Adipose tissue (tissue), 3 donors: Measurements from ENCODE around the gene RTN4. TPM values are rescaled to one million over a fixed set of nuclear protein-coding genes. Genes with fewer than 3 reads are reported as not detected.
A peak's percentile ranks its signal among the peaks of the same experiment; 100 is the strongest.
"Not testable (repeated sequence)": the region's sequence is repeated elsewhere in the genome, so short reads cannot be mapped to it uniquely, and the experiment has no call there.

Experiments used
- H3K27ac ChIP-seq: one replicate; pipeline ENCODE4 v1.5.1; 2013; ENCODE audit warnings: low read depth, low read length
- WGBS, 3 donors: extraction: QIAGEN DNeasy Blood & Tissue Kit; methylation state at CpG; one replicate each; pipeline ENCODE4 v1.1.7; 2013; 5-methylcytosine and 5-hydroxymethylcytosine counted together
- polyA plus RNA-seq, 3 donors: library from polyadenylated mRNA; stranded (reverse); fragments of 200-250 nt; gene quantifications; one replicate each; pipeline ENCODE4 v1.2.3, GENCODE V29; 2013
- donor health status: healthy with polysubstance abuse.
- donor health status: Bipolar disorder and iron deficiency.
- donor health status: healthy.

Gene RTN4
- polyA plus RNA-seq, 3 donors: 103 to 576 (median 221) TPM

DNA sequence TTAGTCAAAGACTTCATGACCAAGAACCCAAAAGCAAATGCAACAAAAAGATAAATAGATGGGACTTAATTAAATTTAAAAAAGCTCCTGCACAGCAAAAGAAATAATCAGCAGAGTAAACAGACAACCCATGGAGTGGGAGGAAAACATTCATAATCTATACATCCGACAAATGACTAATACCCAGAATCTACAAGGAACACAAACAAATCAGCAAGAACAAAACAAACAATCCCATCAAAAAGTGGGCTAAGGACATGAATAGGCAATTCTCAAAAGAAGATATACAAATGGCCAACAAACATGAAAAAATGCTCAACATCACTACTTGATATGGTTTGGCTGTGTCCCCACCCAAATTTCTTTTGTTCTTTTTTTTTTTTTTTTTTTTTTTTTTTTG lies 25.8 kb upstream of the RTN4 start:
- H3K27ac ChIP-seq: not testable (repeated sequence)
- WGBS, 3 donors: 74 to 95% (median 89%) methylated on average over 1 of the region's 1 CpG

DNA sequence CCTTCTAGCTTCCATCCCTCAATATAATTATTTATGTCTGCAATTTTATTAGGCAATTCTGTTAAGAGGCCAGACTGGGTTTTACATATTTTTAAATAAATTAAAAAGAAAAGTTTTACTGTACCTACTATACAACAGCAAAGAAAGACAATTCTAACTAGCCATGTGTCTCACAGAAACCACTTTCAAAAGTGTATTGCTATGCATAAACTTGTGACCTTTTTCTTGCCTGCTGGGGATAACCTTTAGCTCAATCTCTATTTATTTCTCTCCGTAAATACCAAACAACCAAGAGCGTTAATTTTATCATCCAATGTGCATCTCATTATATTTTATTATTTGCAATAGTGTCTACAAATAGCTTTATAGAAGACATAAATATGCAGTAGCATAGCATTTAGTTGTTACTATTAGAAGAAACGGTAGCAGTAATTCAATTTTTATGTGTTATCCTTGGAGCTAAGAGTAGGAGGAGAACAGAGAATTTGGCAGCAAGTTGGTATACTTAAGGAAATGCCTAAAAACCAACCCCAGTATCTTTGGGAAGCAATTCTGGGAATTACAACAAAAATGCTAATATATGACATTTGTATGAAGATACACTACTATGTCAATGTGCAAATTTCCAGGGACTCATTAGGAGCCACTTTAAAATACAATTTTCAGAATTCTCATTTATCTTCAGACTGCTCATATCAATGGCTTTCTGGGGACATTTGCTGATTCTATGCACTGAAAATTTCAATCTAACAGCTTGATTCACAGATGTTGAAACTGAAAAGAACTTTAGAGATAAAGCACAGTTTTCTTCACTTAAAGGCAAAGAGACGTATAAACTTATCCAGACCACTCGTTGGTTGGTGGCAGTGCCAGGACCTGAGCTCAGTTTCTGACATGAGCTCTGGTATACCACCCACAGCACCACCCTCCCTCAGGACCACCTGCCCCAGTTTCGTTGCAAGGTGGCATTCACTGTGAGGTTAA lies 23.0 kb upstream of the RTN4 start:
- H3K27ac ChIP-seq: no peak overlapping the region
- WGBS, 3 donors: 81 to 86% (median 82%) methylated on average over 6 of the region's 6 CpGs

DNA sequence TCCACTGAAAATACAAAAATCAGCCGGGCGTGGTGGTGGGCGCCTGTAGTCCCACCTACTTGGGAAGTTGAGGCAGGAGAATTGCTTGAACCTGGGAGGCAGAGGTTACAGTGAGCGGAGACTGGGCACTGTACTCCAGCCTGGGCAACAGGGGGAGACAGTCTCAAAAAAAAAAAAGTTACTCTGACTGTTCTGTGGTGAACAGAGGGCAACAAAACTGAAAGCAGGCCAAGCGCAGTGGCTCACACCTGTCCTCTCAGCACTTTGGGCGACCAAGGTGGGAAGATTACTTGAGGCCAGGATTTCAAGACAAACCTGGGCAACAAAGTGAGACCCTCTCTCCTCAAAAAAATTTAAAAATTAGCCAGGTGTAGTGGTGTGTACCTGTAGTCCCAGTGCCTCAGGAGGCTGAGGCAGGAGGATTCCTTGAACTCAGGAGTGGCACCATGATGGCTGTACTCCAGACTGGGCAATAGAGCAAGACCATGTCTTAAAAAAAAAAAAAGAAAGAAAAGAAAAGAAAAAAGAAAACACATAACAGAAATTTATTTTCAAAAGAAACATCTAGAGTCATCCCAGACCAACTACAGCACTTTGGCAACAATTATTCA lies 13.6 kb upstream of the RTN4 start:
- H3K27ac ChIP-seq: no peak overlapping the region
- WGBS, 3 donors: 87 to 98% (median 93%) methylated on average over 6 of the region's 6 CpGs

DNA sequence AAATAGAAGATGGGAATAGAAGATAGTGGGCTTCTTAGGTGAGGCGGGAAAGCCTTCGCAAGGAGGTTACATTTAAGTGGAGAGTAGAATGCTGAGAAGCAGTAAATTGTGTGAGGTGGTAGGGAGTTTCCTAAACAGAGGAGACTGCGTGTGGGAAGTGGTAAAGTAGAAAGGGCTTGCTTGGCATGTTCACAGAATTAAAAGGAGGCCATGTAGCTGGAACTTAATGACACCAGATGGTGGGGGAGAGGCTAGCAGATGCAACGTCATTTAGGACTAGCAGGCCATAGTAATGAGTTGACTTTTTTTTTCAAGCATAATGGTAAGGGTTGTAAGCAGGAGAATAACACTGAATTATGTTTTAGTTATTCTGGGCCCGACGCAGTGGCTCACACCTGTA lies 13.0 kb upstream of the RTN4 start:
- WGBS, 3 donors: 90 to 91% (median 90%) methylated on average over 6 of the region's 6 CpGs
- H3K27ac ChIP-seq: no peak overlapping the region

DNA sequence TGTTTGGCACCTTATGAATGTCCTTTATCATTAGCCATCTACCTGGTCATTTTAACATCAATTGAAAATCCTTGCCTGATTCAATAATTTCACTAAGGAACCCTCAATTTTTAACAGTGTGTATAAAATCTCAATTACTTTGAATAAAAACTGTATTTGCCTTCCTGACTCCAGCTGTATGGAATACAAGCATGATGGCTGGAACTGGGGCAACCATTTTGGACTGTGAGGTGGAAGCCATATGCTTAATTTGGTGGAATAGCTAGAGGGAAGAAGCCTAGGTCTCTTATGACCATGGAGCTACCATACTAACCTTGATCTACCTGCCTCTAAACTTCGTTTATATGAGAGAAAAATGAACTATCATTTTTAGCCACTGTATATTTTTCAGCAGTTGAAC lies 12.5 kb upstream of the RTN4 start:
- no peak overlapping the region for H3K27ac ChIP-seq
- WGBS, 3 donors: 72 to 87% (median 77%) methylated on average over 1 of the region's 1 CpG

DNA sequence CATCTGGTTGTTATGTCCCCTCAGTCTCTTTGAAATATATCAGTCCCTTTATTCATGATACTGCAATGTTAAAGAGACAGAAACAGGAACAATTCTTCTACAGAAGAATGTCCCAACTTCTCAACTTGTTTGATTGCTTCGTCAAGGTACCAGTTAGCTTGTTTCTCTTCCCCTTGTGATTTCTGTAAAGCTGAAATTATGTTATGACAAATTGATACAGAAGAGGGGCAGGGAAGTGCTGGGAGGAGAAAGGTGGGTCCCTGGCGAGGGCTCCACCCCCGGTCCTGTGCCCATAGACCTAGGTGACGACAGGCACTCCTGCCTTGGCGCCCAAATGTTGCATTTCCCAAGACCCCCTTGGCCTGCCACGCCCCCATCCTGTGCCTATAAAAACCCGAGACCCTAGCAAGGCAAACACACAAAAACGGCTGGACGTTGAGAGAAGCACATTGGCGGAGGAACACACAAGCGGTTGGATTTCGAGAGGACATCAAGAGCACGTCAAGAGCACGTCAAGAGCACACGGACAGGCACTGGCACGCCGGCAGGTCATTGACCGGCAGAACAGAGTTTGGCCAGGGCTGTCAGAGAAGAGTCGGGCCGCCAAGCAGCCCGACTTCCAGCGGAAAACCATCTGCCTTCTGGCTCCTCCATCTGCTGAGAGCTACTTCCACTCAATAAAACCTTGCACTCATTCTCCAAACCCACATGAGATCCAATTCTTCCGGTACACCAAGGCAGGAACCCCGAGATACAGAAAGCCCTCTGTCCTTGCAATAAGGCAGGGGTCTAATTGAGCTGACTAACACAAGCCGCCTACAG lies 11.5 kb upstream of the RTN4 start:
- no peak overlapping the region for H3K27ac ChIP-seq
- WGBS, 3 donors: 93 to 94% (median 94%) methylated on average over 25 of the region's 25 CpGs

DNA sequence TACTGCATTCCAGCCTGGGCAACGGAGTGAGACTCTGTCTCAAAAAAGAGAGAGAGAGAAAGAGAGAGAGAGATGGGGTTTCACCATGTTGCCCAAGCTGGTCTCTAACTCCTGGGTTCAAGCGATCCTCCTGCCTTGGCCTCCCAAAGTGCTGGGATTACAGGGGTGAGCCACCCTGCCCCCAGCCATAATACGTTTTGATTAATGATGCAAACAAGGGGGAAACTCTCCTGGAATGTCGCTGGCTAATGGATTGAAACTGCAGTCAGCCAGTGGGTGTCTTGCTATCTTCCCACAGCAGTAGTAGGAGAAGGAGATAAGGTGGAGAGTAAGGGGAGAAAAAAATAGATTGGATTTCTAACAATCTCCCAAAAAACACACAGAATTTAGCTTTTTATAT lies 9.5 kb upstream of the RTN4 start:
- WGBS, 3 donors: 74 to 92% (median 81%) methylated on average over 4 of the region's 4 CpGs
- H3K27ac ChIP-seq: no peak overlapping the region

DNA sequence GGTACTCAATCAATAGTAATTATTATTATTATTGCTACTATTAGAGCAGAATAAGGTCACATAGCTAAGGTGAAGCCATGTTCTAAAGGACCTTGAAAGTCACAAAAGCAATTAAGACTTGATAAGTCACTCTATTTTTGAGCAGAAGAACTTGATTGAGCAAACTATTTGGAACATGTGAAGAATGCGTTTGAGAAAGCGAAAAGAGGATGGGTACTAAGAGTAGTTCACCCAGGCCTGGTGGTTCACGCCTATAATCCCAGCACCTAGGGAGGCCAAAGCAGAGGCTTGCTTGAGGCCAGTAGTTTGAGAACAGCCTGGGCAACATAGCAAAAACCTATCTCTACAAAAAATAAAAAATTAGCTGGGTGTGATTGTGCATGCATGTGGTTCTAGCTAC lies 7.2 kb upstream of the RTN4 start:
- 95 to 96% (median 95%) methylated on average over 3 of the region's 3 CpGs for WGBS, 3 donors
- H3K27ac ChIP-seq: no peak overlapping the region

DNA sequence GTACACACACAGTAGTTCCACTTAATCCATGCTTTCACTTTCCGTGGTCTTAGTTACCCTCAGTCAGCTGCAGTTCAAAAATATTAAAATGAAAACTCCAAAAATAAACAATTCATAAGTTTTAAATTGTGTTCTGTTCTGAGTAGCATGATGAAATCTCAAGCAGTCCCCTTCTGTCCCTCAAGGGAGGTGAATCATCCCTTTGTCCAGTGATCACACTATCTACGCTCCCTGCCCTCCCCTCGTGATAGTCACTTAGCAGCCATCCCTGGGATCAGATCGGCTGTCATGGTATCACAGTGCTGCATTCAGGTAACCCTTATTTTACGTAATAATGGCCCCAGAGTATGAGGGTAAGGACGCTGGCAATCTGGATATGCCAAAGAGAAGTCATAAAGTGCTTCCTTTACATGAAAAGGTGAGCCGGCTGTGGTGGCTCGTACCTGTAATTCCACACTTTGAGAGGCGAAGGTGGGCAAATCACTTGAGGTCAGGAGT lies 5.8 kb upstream of the RTN4 start:
- H3K27ac ChIP-seq: no peak overlapping the region
- WGBS, 3 donors: 75 to 87% (median 80%) methylated on average over 9 of the region's 9 CpGs

DNA sequence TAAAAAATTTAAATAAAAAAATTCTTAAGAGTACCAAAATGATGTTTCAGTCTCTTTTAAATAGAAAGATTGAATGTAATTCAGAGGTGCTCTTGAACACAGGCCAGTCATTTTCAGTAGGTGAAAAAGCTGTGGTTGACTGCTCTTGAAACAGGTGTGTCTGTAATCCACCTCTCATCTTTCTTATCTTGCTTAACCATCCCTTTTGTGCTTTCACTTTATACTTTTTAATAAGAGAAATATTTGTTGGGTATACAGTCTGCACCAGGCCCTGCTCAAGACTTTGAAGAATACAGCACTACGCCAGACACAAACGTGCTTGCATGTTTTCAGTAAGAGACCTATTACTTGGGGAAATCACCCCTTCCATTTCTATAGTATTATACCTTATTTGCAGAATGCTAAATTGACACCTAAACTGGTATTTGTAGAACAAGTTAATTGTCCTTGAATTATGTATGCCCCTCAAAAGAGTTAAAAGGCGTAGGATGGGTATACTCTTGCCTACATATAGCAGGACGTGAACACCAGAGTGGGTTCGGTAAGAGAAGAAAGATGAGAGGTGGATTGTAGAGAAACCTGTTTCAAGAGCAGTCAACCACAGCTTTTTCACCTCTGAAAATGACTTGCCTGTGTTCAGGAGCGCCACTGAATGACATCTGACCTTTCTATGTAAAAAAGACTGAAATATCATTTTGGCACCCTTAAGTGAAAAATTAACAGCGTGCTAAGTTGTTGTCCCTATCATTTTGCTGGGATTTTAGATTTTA lies 4.0 kb upstream of the RTN4 start:
- 86 to 96% (median 96%) methylated on average over 7 of the region's 7 CpGs for WGBS, 3 donors
- H3K27ac ChIP-seq: no peak overlapping the region

DNA sequence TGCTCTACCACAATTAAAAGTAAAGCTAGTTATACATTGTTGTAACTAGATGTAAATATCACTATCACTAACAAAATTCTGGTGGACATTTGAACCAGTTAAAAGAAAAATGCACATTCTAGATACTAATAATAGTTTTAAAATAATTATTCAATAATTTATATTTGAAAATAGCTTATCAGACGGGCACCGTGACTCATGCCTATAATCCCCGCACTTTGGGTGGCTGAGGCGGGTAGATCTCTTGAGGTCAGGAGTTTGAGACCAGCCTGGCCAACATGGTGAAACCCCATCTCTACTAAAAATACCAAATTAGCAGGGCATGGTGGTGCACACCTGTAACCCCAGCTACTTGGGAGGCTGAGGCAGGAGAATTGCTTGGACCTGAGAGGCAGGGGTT lies 3.0 kb upstream of the RTN4 start:
- 75 to 92% (median 89%) methylated on average over 4 of the region's 4 CpGs for WGBS, 3 donors
- not testable (repeated sequence) for H3K27ac ChIP-seq

DNA sequence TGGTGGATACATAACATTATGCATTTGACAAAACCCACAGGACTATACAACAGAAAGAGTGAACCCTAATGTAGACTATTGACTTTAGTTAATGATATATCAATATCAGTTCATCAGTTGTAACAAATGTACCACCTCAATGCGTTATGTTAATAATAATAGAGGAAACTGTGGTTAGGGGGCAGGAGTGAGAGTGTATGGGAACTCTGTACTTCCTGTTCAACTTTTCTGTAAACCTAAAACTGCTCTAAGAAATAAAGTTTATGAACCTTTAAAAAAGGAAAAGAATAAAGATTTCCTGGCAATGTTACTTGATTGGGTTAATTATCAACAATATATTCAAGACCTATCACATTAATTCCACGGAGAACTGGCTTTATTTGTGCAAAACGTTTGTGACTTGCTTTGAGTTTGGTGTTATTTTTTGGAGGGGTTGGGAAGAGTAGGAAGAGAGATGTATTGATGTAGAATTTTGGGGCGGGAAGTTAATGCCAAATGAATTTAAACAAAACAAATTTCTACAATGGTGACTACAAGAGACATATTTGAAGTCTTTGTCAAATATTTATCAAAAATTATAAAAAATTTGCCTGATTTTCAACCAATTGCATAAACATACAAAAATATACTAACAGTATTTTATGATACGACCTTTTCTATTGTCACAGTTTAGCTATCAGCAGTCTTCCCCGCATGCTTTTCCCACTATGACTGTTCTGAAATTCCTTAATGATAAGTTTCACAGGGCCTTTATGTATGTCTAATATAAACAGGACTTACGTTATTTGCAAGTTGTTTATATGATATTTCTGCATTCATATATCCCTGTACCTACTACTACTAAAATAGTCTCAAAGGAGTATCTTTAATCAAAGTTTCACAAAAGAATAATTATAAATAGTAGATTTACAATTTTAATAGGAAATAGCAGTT lies 2.1 kb upstream of the RTN4 start:
- WGBS, 3 donors: 50 to 54% (median 52%) methylated on average over 7 of the region's 7 CpGs
- H3K27ac ChIP-seq: no peak overlapping the region

DNA sequence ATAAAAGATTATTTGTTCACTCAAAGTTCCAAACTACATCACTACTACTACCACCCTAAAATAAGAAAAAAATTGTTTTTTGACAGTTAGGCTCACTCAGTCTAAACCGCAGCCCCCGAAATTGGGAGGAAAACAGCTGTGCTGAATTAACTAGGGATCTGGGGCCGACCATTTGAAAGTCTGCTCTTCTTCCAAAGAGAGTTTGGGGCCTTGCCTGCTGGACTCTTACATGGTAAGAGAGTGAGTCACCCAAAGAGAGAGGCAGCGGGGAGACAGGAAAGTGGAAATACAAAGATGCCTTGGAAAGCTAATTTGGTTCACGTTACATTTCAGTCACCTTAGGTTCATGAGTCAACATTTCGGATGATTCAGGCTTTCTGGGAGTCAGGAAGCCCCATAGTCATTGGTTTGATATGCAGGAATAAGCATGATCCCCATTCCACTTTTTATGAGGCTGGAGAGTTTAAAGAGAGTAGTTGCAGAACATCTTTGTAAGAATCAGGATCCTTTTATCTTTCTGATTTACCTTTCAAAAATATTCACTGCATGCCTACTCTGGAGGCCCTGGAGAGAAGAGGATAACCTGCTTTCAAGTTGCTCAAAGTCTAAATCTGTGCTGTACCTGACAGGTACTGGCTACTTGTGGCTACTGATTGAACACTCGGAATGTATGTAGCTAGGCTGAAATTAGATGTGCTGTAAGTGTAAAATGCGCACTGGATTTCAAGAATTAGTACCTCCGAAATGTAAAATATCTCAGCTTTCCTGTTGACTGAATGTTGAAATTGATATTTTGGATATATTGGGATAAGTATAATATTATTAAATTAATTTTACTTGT lies 995 bp upstream of the RTN4 start:
- peak overlapping the region; percentile 93 for H3K27ac ChIP-seq
- WGBS, 3 donors: 20 to 22% (median 20%) methylated on average over 9 of the region's 9 CpGs

DNA sequence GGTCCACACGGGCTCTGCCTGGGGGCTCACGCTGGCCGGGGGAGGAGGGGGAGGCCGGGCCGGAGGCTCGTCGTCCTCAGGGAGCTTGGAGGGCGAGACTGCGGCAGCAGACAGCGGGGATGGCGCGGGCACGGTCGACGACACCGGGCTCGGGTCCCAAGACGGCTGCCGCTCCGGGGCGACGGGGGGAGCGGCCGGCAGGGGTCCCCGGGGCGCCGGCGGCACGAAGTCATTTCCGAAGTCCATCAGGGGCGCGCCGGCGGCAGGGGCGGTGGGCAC lies 491 bp downstream of the RTN4 start:
- 0 to 1% (median 0%) methylated on average over 17 to 35 of the region's 35 CpGs for WGBS, 3 donors

DNA sequence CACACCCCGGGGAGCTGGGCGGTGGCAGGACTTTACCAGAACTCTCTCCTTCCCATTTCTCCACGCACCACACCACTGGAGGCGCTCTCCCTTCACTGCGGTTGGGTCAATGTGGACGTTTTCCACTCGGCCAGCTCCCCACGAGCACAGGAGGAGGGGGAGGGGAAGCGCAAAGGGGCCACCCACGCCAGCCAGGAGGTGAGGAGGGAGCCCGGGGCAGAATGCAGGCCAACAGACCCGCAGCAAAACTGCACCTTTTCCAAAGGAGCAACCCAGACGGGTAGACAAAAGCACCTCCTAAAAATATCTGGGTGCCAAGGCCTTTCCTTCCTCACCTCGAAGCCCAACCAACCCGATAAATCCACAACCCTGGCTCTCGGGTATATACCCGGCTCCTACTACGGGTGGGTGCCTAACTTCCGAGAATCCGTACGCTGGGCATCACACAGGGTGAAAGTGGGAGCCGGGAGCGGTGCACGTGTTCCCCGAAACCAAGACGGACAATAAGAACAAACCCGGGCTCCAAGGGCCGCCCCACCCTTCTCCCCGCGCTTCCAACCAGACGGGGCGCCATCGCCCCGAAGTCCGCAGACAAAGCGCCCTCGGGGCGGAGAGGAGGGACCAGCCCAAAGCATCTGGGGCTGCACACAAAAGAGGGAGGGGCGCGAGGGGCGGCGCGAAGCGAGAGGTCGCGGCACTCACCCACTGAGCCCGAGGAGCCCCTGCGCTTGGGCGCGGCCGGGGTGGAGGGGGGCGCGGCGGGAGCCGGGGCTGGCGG lies 1.0 kb downstream of the RTN4 start:
- peak overlapping the region; percentile 99 for H3K27ac ChIP-seq
- WGBS, 3 donors: 1% methylated on average over 44 to 56 of the region's 56 CpGs

More for the DNA sequence above, 491 bp downstream of the RTN4 start:
- H3K27ac ChIP-seq: peak overlapping the region; percentile 99

DNA sequence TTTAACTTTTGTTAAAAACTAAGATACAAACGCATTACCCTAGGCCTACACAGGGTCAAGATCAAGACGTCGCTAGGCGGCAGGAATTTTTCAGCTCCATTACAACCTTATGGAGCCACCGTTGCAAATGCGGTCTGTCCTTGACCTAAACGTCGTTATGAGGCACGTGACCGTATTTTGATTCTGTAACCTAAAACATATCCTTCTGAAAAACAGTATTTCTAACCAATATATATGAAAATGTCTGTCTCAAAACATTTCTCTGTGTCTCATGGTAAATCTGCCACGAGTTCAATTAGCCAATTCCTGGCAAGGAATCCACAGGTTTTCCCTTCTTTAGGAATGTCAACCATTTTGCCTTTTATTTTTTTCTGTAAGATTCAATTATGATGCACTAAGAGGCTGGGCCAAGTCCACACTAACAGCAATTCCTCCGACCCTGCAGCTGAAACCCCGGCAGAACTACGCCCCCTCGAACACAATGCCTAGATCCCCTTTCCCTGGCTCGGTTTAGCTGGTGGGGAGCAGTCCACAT lies 1.7 kb downstream of the RTN4 start:
- 0% methylated on average over 16 of the region's 16 CpGs for WGBS, 3 donors
- peak overlapping the region; percentile 99 for H3K27ac ChIP-seq
